C4-2B (cell line): ENCODE data around the gene NISCH.

Experiments
- H3K27ac ChIP-seq: fragments of 450-650 bp; 2 replicates; pipeline ENCODE4 v1.5.1; 2017
- CTCF ChIP-seq: fragments of 450-650 bp; conservative IDR thresholded peaks from 2 replicates; pipeline ENCODE4 v1.5.1; 2017; ENCODE audit warnings: mild to moderate bottlenecking
- ZFX ChIP-seq: fragments of 450-650 bp; IDR thresholded peaks from 2 replicates; pipeline ENCODE4 v1.6.1; 2017

NISCH gene

DNA sequence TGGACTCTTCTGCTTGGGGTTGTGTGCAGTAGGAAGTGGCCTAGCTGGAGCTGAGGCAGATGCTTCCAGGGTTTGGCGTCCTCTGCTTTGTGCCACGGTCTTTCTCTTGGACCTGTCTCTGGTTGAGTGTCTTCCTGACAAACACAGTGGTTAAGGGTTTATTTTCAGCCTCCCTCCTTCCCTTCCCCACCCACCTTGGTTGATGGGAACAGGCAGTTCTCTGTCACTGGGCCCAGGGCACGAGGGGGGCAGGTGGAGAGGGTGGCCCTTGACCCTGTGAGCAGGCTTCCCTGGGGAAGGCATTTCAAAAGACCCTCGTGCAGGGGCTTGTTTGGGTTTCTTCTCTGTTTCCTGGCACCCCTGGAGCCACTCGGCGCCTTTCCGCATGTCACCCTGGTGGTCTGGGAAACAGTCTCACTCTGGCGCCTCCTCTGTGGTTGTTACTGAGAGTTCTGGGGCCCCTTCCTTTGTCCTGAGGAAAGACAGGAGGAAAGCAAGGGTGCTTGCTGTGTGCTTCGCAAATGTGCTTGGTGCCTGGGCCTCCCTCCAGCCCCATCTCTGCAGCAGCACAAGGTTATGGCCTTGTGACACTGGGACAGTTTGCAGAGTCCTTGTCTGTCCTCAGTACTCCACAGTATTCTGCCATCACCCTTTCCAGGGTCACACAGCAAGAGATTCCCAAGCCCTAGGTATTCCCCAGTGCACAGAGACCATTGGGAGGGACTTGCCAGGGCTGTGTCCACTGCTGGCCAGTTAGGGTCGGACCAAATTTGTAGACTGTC lies 29.5 kb downstream of the NISCH start:
- no peak overlapping the region for H3K27ac ChIP-seq
- TF ChIP-seq CTCF (no peak), ZFX (no peak)

- no peak overlapping the region for H3K27ac ChIP-seq
- TF ChIP-seq ZFX (no peak), CTCF (no peak)
Observed at GRCh38 chr3:52487050-52487787, 31.8 kb downstream of the NISCH start.

DNA sequence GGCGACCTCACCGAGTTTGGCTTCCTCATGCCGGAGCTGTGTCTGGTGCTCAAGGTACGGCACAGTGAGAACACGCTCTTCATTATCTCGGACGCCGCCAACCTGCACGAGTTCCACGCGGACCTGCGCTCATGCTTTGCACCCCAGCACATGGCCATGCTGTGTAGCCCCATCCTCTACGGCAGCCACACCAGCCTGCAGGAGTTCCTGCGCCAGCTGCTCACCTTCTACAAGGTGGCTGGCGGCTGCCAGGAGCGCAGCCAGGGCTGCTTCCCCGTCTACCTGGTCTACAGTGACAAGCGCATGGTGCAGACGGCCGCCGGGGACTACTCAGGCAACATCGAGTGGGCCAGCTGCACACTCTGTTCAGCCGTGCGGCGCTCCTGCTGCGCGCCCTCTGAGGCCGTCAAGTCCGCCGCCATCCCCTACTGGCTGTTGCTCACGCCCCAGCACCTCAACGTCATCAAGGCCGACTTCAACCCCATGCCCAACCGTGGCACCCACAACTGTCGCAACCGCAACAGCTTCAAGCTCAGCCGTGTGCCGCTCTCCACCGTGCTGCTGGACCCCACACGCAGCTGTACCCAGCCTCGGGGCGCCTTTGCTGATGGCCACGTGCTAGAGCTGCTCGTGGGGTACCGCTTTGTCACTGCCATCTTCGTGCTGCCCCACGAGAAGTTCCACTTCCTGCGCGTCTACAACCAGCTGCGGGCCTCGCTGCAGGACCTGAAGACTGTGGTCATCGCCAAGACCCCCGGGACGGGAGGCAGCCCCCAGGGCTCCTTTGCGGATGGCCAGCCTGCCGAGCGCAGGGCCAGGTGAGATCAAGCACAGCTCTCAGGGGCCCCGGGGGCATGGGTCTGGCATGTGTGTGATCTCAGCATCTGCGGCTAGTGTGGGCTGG lies 32.6 kb downstream of the NISCH start:
- no peak overlapping the region for H3K27ac ChIP-seq
- TF ChIP-seq CTCF (no peak), ZFX (no peak)

GRCh38 chr3:52488746-52489145 lies 33.3 kb downstream of the NISCH start:
- TF ChIP-seq CTCF (no peak), ZFX (no peak)
- H3K27ac ChIP-seq, result no peak overlapping the region

GRCh38 chr3:52489453-52489852 lies 34.0 kb downstream of the NISCH start:
- no peak overlapping the region for H3K27ac ChIP-seq
- no peak for TF ChIP-seq ZFX
- no peak for TF ChIP-seq CTCF

DNA sequence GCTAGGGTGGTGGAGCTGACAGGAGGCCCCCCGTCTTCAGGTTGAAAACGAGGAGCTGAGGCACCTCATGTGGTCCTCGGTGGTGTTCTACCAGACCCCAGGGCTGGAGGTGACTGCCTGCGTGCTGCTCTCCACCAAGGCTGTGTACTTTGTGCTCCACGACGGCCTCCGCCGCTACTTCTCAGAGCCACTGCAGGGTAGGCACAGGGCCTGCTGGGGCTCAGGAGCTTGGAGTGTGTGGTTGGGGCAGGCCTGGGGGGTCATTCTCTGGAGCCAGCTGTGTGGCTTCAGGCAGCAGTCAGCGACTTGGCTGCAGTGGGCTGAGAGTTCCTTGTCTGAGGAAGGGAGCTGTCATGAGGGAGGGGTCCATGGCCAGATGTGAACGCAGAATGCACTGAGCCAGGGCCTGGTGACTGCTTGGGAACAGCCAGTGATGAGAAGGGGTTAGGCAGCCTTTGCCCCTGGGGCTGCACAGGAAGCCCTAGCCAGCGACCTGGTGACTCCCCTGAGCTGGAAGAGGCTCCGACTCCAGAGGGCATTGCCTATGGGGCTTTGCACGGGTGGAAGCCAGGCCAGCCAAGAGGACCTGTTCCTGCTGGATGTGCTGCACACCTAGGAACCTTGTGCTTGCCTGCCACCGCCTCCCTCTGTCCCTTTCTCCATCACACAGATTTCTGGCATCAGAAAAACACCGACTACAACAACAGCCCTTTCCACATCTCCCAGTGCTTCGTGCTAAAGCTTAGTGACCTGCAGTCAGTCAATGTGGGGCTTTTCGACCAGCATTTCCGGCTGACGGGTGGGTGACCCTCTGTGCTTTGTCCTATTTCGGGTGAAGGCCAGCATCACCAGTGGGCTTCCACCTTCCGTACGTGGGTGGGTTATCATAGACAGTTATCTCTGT lies 34.9 kb downstream of the NISCH start:
- TF ChIP-seq CTCF, result no peak
- H3K27ac ChIP-seq, result no peak overlapping the region
